ENCODE data around the gene ACVR2B.

The ACVR2B gene

GRCh38 chr3:38490281-38491030 is 36.8 kb downstream of the ACVR2B start:
- TF ChIP-seq CTCF (IDR thresholded peaks at IDR 0.05; ENCODE audit: low read length, missing control alignments), result no peak
- DNase-seq (ENCODE audit: low read depth), result no peak
- no peak overlapping the region for H3K4me3 ChIP-seq (replicated peaks; ENCODE audit: low read depth, low read length)

GRCh38 chr3:38491215-38491614 is 37.5 kb downstream of the ACVR2B start:
- TF ChIP-seq CTCF (IDR thresholded peaks at IDR 0.05; ENCODE audit: low read length, missing control alignments), result no peak
- no peak for DNase-seq (ENCODE audit: low read depth)
- H3K4me3 ChIP-seq (replicated peaks; ENCODE audit: low read depth, low read length), result no peak overlapping the region

GRCh38 chr3:38493031-38493430 is 39.3 kb downstream of the ACVR2B start:
- peak; percentile 26 for DNase-seq (ENCODE audit: low read depth)
- H3K4me3 ChIP-seq (replicated peaks; ENCODE audit: low read depth, low read length), result no peak overlapping the region

GRCh38 chr3:38496131-38496910 is 42.6 kb downstream of the ACVR2B start, which contains the start of gene EXOG:
Gene EXOG (plus strand): TSS chr3:38496340. CDS start chr3:38496368, 28 bp downstream.
- peak; percentile 73 for TF ChIP-seq CTCF (IDR thresholded peaks at IDR 0.05; ENCODE audit: low read length, missing control alignments)
- H3K4me3 ChIP-seq (replicated peaks; ENCODE audit: low read depth, low read length), result peak within 1 kb of the TSS; percentile 85
- peak; percentile 93 for DNase-seq (ENCODE audit: low read depth)

More at GRCh38 chr3:38493031-38493430, 39.3 kb downstream of the ACVR2B start:
- TF ChIP-seq CTCF (IDR thresholded peaks at IDR 0.05; ENCODE audit: low read length, missing control alignments), result no peak

GRCh38 chr3:38497031-38497430 is 43.3 kb downstream of the ACVR2B start:
- no peak for TF ChIP-seq CTCF (IDR thresholded peaks at IDR 0.05; ENCODE audit: low read length, missing control alignments)
- peak overlapping the region; percentile 85 for H3K4me3 ChIP-seq (replicated peaks; ENCODE audit: low read depth, low read length)
- DNase-seq (ENCODE audit: low read depth), result peak; percentile 23

- DNase-seq (ENCODE audit: low read depth), result no peak
- no peak for TF ChIP-seq CTCF (IDR thresholded peaks at IDR 0.05; ENCODE audit: low read length, missing control alignments)
These were observed 47.2 kb downstream of the ACVR2B start for GRCh38 chr3:38500688-38501417.

More at GRCh38 chr3:38500688-38501417, 47.2 kb downstream of the ACVR2B start:
- no peak overlapping the region for H3K4me3 ChIP-seq (replicated peaks; ENCODE audit: low read depth, low read length)
